H9 (cell line): Measurements from ENCODE around the gene EGFR. TPM values are rescaled to one million over a fixed set of nuclear protein-coding genes. Genes with fewer than 3 reads are reported as not detected.

Source experiments
- DNase-seq: peaks from one replicate; pipeline ENCODE4 v3.0.0-alpha.2; 2017
- H2AFZ ChIP-seq: one replicate; pipeline ENCODE4 v1.6.1; 2013; ENCODE audit warnings: mild to moderate bottlenecking, low read length, control low read depth, moderate library complexity
- H2AK5ac ChIP-seq: 2 replicates; pipeline ENCODE4 v1.6.1; 2013; ENCODE audit warnings: low read length, control low read depth, mixed read lengths; ENCODE audit not compliant: insufficient read length
- H2BK120ac ChIP-seq: one replicate; pipeline ENCODE4 v1.6.1; 2013; ENCODE audit warnings: low read depth, mild to moderate bottlenecking, low read length, control low read depth, inconsistent platforms; ENCODE audit not compliant: poor library complexity, severe bottlenecking
- H2BK12ac ChIP-seq: 2 replicates; pipeline ENCODE4 v1.6.1; 2013; ENCODE audit warnings: low read length, control low read depth, mixed read lengths, low read depth; ENCODE audit not compliant: insufficient read length
- H2BK15ac ChIP-seq: 2 replicates; pipeline ENCODE4 v1.6.1; 2013; ENCODE audit warnings: low read depth, low read length, control low read depth
- H2BK20ac ChIP-seq: one replicate; pipeline ENCODE4 v1.6.1; 2013; ENCODE audit warnings: low read depth, mild to moderate bottlenecking, low read length, control low read depth, inconsistent platforms; ENCODE audit not compliant: poor library complexity, severe bottlenecking
- H2BK5ac ChIP-seq: 2 replicates; pipeline ENCODE4 v1.6.1; 2013; ENCODE audit warnings: low read length, control low read depth, mixed read lengths; ENCODE audit not compliant: insufficient read length
- H3K14ac ChIP-seq: 2 replicates; pipeline ENCODE4 v1.6.1; 2013; ENCODE audit warnings: low read length, control low read depth; ENCODE audit not compliant: insufficient read depth
- H3K18ac ChIP-seq: 2 replicates; pipeline ENCODE4 v1.6.1; 2013; ENCODE audit warnings: low read depth, mild to moderate bottlenecking, mixed read lengths, low read length, control low read depth; ENCODE audit not compliant: insufficient read length
- H3K23ac ChIP-seq: 2 replicates; pipeline ENCODE4 v1.6.1; 2013; ENCODE audit warnings: low read length, control low read depth, mixed read lengths, low read depth; ENCODE audit not compliant: insufficient read length
- H3K23me2 ChIP-seq: 2 replicates; pipeline ENCODE4 v1.6.1; 2013; ENCODE audit warnings: low read depth, mild to moderate bottlenecking, mixed read lengths, low read length, control low read depth; ENCODE audit not compliant: insufficient read length, poor library complexity, severe bottlenecking
- H3K27ac ChIP-seq: 2 replicates; pipeline ENCODE4 v1.5.1; 2013; ENCODE audit warnings: low read length, control low read depth, mixed read lengths, low read depth; ENCODE audit not compliant: insufficient read length
- H3K27me3 ChIP-seq: 2 replicates; pipeline ENCODE4 v1.6.1; 2013; ENCODE audit warnings: low read length, control low read depth, inconsistent platforms; ENCODE audit not compliant: insufficient read depth
- H3K4ac ChIP-seq: 2 replicates; pipeline ENCODE4 v1.6.1; 2013; ENCODE audit warnings: low read depth, mild to moderate bottlenecking, control low read depth, inconsistent platforms, low read length, moderate library complexity
- H3K4me1 ChIP-seq: 2 replicates; pipeline ENCODE4 v1.6.1; 2013; ENCODE audit warnings: low read length, control low read depth, inconsistent platforms; ENCODE audit not compliant: insufficient read depth
- H3K4me2 ChIP-seq: 2 replicates; pipeline ENCODE4 v1.6.1; 2013; ENCODE audit warnings: low read length, control low read depth, mixed read lengths; ENCODE audit not compliant: insufficient read length, insufficient read depth
- H3K56ac ChIP-seq: 2 replicates; pipeline ENCODE4 v1.6.1; 2013; ENCODE audit warnings: low read depth, mild to moderate bottlenecking, mixed read lengths, low read length, control low read depth; ENCODE audit not compliant: insufficient read length
- H3K79me1 ChIP-seq: 2 replicates; pipeline ENCODE4 v1.6.1; 2013; ENCODE audit warnings: low read depth, mild to moderate bottlenecking, moderate library complexity, low read length, control low read depth, inconsistent platforms; ENCODE audit not compliant: insufficient read depth, poor library complexity, severe bottlenecking
- H3K79me2 ChIP-seq: 2 replicates; pipeline ENCODE4 v1.6.1; 2013; ENCODE audit warnings: low read length, control low read depth, inconsistent platforms; ENCODE audit not compliant: insufficient read depth
- H3K9ac ChIP-seq: 2 replicates; pipeline ENCODE4 v1.6.1; 2013; ENCODE audit warnings: low read length, control low read depth, mixed read lengths; ENCODE audit not compliant: insufficient read length; ENCODE audit errors: extremely low read depth
- H3K9me3 ChIP-seq: one replicate; pipeline ENCODE4 v1.6.1; 2013; ENCODE audit warnings: low read depth, low read length, inconsistent platforms; ENCODE audit not compliant: control insufficient read depth
- H3T11ph ChIP-seq: one replicate; pipeline ENCODE4 v1.6.1; 2013; ENCODE audit warnings: mild to moderate bottlenecking, low read length, control low read depth, inconsistent platforms
- H4K20me1 ChIP-seq: one replicate; pipeline ENCODE4 v1.6.1; 2013; ENCODE audit not compliant: control insufficient read depth, insufficient read length, insufficient read depth
- H4K5ac ChIP-seq: 2 replicates; pipeline ENCODE4 v1.6.1; 2013; ENCODE audit warnings: low read depth, mild to moderate bottlenecking, mixed read lengths, low read length, control low read depth; ENCODE audit not compliant: insufficient read length
- H4K8ac ChIP-seq: replicated peaks from 2 replicates; pipeline ENCODE4 v1.6.1; 2013; ENCODE audit warnings: low read length, control low read depth, mixed read lengths, low read depth; ENCODE audit not compliant: insufficient read length
- H4K91ac ChIP-seq: 2 replicates; pipeline ENCODE4 v1.6.1; 2013; ENCODE audit warnings: low read depth, mild to moderate bottlenecking, moderate library complexity, mixed read lengths, low read length, control low read depth; ENCODE audit not compliant: insufficient read length
- H3K27ac Mint-ChIP-seq, 3 experiments: 2 replicates in 2 of 3; 3 replicates in 1 of 3; pipeline ENCODE4 v1.8.0; 2020 to 2021; ENCODE audit warnings: mixed read lengths in 3 of 3, mild to moderate bottlenecking in 1 of 3, moderate library complexity in 1 of 3
- H3K27me3 Mint-ChIP-seq: 2 replicates; pipeline ENCODE4 v1.8.0; 2021; ENCODE audit warnings: low read depth, mild to moderate bottlenecking, moderate library complexity, mixed read lengths
- H3K36me3 Mint-ChIP-seq, 3 experiments: 2 replicates in 2 of 3; 3 replicates in 1 of 3; pipeline ENCODE4 v1.8.0; 2020 to 2021; ENCODE audit warnings: low read depth in 3 of 3, mixed read lengths in 3 of 3; ENCODE audit not compliant: insufficient read depth in 1 of 3
- H3K4me1 Mint-ChIP-seq, 2 experiments: 2 replicates each; pipeline ENCODE4 v1.8.0; 2020; ENCODE audit warnings: mixed read lengths in 2 of 2
- H3K4me3 Mint-ChIP-seq, 2 experiments: 2 replicates in 1 of 2; 3 replicates in 1 of 2; pipeline ENCODE4 v1.8.0; 2020 to 2021; ENCODE audit warnings: mild to moderate bottlenecking in 2 of 2, mixed read lengths in 2 of 2, moderate library complexity in 1 of 2
- H3K9me3 Mint-ChIP-seq, 2 experiments: 2 replicates in 1 of 2; 3 replicates in 1 of 2; pipeline ENCODE4 v1.8.0; 2020; ENCODE audit warnings: mild to moderate bottlenecking in 2 of 2, mixed read lengths in 2 of 2, moderate library complexity in 1 of 2
- WGBS: extraction: QIAGEN DNeasy Blood & Tissue Kit; methylation state at CpG from one replicate; pipeline ENCODE4 v1.1.7; 2013; ENCODE audit warnings: missing lambda C conversion rate, low lambda C conversion rate, mixed read lengths; ENCODE audit not compliant: insufficient read length; ENCODE audit errors: extremely low coverage; 5-methylcytosine and 5-hydroxymethylcytosine counted together
- total RNA-seq: library from RNA; stranded (reverse); gene quantifications from 2 replicates; pipeline ENCODE4 v1.2.1, GENCODE V29; 2021
- TF ChIP-seq, protein P1 (sequence below): fragments of 200-600 bp; sonication (generic); conservative IDR thresholded peaks from 3 replicates; pipeline ENCODE4 v1.8.0; 2021; ENCODE audit warnings: antibody characterized with exemption, mild to moderate bottlenecking

The EGFR gene
- total RNA-seq, 1 experiment from 2014 or later = 3.3 TPM

DNA sequence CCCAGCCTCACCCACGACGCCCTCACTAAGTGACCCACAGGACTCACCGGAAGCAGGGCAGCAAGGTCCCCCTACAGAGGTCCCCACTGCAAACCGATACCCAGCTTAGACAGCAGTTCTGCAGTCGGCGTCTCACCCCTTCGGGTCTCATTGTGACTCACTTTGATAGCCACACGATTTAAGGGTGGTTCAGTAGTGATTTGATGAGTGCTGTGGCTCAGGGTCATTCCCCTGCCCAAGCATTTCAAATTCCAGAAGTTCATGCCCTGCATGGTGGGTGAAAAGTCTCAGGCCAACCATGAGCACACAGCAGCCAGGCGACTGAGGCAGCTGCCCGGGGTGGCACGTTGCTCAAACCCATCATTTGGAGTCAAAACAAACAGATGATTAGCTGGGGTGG is 93.2 kb downstream of the EGFR start:
- no peak overlapping the region for H3K18ac ChIP-seq
- H3K9ac ChIP-seq = no peak overlapping the region
- Mint-ChIP-seq H3K27me3 (no peaks in the 10 kb centered on the region), H3K27ac (peak overlapping the region in 1 of 3 experiments; percentile 65; a peak in 2 of 7 replicates), H3K36me3 (no peaks in the 10 kb centered on the region), H3K4me1 (peaks cover 24 to 31% of the 10 kb centered on the region in 2 experiments), H3K9me3 (no peaks in the 10 kb centered on the region), H3K4me3 (no peak overlapping the region)
- no peak overlapping the region for H2AK5ac ChIP-seq
- no peak overlapping the region for H2BK15ac ChIP-seq
- H3K4me1 ChIP-seq = peaks cover 4% of the 10 kb centered on the region; the same call in 1 of the 2 replicates
- no peak for DNase-seq
- no peak overlapping the region for H4K5ac ChIP-seq
- no peak overlapping the region for H4K8ac ChIP-seq
- no peaks in the 10 kb centered on the region for H3K79me2 ChIP-seq
- no peaks in the 10 kb centered on the region for H3K23me2 ChIP-seq
- no peak overlapping the region for H2BK5ac ChIP-seq
- no peaks in the 10 kb centered on the region for H4K20me1 ChIP-seq
- no CpG with 5 or more reads among the region's 11 CpGs for WGBS
- H3K23ac ChIP-seq = no peak overlapping the region
- no peak overlapping the region for H3K27ac ChIP-seq
- no peak overlapping the region for H3K4me2 ChIP-seq
- H3T11ph ChIP-seq = no peak overlapping the region
- H4K91ac ChIP-seq = no peak overlapping the region
- no peak overlapping the region for H2BK120ac ChIP-seq
- no peaks in the 10 kb centered on the region for H3K79me1 ChIP-seq
- H3K56ac ChIP-seq = no peak overlapping the region
- no peak overlapping the region for H2BK20ac ChIP-seq
- TF ChIP-seq, protein P1, sequence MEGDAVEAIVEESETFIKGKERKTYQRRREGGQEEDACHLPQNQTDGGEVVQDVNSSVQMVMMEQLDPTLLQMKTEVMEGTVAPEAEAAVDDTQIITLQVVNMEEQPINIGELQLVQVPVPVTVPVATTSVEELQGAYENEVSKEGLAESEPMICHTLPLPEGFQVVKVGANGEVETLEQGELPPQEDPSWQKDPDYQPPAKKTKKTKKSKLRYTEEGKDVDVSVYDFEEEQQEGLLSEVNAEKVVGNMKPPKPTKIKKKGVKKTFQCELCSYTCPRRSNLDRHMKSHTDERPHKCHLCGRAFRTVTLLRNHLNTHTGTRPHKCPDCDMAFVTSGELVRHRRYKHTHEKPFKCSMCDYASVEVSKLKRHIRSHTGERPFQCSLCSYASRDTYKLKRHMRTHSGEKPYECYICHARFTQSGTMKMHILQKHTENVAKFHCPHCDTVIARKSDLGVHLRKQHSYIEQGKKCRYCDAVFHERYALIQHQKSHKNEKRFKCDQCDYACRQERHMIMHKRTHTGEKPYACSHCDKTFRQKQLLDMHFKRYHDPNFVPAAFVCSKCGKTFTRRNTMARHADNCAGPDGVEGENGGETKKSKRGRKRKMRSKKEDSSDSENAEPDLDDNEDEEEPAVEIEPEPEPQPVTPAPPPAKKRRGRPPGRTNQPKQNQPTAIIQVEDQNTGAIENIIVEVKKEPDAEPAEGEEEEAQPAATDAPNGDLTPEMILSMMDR = no peak
- no peak overlapping the region for H2BK12ac ChIP-seq
- no peak overlapping the region for H3K14ac ChIP-seq
- H3K27me3 ChIP-seq = no peaks in the 10 kb centered on the region
- H3K9me3 ChIP-seq = no peaks in the 10 kb centered on the region
- H2AFZ ChIP-seq = no peak overlapping the region
- H3K4ac ChIP-seq = no peak overlapping the region
